NCI-H1930 (cell line): ENCODE measurements around the gene SUZ12.
"Not testable (repeated sequence)": the region's sequence is repeated elsewhere in the genome, so short reads cannot be mapped to it uniquely, and the experiment has no call there.

Source experiments
- DNase-seq, 2 experiments: peaks; one replicate each; lab custom pipeline; 2025; lab: John Stamatoyannopoulos, UW

Gene SUZ12

DNA sequence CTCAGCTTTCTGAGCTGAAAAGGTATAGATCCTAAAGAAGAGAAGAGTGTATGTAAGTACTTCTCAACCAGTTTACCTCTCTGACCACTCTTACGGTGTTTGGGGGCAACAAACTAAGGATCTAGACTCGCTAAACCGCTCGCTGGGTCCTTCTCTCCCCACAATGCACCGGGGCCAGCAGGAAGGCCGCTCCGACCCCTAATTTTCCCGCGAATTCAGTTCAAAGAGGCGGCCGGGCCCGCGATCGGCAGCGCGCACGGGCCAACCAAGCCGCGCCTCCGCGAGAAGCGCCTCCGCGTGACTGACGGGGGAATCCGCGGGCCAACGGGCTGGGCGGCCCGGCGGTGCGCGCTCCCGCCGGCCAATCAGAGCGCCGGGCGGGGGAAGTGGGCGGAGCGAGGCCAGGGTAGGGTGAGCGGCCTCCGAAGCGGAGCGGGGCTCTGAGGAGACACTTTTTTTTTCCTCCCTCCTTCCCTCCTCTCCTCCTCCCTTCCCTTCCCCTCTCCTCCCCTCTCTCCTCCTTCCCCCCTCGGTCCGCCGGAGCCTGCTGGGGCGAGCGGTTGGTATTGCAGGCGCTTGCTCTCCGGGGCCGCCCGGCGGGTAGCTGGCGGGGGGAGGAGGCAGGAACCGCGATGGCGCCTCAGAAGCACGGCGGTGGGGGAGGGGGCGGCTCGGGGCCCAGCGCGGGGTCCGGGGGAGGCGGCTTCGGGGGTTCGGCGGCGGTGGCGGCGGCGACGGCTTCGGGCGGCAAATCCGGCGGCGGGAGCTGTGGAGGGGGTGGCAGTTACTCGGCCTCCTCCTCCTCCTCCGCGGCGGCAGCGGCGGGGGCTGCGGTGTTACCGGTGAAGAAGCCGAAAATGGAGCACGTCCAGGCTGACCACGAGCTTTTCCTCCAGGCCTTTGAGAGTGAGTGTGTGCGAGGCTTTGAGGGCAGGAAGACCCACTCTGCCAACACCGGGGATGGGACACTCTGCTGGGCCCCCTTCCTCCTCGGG is at the start of gene SUZ12:
Gene SUZ12, plus strand, starts transcription at position 393 of the 995 bp plus-strand sequence. Its CDS starts 240 bp downstream, at position 633.
- DNase-seq = peak; percentile 69 to 83

DNA sequence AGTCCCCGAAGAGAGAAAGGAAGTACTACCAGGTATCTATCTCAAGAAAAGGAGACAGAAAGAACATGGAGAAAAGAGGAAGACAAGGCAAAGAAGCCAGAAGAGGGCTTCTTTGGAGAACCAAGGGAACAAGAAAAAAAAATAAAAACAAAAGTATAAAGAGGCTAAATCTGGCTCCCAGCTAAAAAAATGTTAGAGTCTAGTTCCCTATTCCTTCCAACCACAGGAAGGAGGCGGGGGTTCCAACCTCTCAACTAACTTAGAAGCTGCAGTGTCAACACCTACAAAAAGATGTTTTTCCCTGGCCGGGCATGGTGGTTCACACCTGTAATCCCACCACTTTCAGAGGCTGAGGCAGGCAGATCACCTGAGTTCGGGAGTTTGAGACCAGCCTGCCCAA is 48.7 kb upstream of the SUZ12 start:
- DNase-seq = no peak

GRCh38 chr17:31900877-31901276 is 35.9 kb upstream of the SUZ12 start:
- DNase-seq = no peak

DNA sequence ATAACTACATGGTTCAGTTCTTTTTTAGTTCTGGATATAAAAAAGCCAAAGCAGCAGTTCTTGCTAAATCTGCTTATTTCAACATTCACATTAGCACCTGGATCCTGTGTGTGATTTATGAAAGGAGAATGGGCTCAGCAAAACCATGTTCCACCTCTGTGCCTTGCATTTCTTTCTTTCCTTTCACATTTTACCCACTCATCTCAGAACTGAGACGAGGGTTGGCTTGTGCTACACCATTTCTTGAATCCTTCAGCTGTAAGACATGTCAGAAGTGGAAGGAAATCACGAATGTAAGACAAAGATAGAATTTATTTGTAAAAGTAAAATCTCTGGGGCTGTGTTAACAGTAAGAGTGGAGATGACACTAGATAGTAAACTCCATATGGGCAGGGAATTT is 34.1 kb upstream of the SUZ12 start:
- DNase-seq = no peak

- no peak for DNase-seq
These were observed 33.4 kb upstream of the SUZ12 start for GRCh38 chr17:31903401-31903800.

GRCh38 chr17:31907342-31907962 is 29.4 kb upstream of the SUZ12 start:
- DNase-seq = no peak

DNA sequence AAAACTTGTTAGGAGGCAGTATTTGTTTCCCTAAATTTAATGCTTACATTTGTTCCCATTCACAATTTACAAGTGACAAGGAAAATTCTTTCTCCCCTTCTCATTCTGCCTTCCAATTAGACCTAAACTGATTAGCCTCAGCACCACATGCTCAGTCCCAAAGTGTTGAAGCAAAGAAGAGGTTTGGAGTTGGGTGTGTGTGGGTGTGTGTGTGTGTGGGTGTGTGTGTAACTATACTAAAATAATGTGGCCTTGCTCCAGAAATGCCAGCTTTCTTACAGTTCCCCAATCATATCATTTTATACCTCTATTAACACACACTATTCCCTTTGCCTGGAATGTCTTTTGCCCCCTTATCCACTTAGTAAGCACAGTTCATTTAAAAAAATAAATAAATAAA is 28.4 kb upstream of the SUZ12 start:
- no peak for DNase-seq

DNA sequence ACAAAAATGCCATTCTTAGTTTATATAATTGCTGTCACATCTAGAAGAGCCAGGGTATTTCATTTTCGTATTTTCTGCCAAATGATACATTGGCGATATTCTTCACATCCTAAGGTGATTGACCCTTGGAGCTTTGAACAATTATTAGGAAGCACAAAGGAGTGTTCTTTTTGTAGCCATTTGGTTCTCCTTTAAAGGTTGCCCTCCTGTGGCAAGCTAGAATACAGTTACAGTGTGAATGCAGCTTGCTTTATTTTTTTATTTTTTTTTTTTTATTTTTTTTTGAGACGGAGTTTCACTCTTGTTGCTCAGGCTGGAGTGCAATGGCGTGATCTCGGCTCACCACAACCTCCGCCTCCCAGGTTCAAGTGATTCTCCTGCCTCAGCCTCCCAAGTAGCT is 24.1 kb upstream of the SUZ12 start:
- DNase-seq = not testable (repeated sequence)

- DNase-seq = no peak
These were observed 21.2 kb upstream of the SUZ12 start for GRCh38 chr17:31915456-31916100.

DNA sequence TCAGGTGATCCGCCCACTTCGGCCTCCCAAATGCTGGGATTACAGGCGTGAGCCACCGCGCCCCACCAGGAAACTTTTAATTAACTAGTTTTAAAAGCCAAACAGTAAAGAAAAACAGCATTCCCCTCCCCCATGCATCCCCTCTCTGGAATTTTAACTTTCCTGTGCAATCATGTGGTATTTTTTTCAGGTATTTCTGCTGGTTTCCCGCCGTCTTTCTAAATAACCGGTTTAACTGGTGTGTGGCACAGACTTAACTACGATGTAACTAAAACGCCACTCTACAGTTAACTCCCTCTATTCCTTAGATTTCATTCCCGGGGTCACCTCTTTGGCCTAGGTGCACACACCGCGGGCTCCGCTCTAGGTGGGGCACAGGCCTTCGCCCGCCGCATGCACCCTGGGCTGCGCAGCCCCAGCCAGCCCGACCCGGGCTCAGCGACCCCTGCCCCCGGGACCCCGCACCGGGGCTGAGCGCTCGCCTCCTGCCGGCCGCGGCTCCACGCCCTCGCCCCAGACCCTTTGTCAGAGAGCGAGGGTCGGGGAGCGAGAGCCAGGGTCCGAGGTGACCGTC is 20.2 kb upstream of the SUZ12 start:
- DNase-seq = no peak

- no peak for DNase-seq
These were observed 19.7 kb upstream of the SUZ12 start for GRCh38 chr17:31917065-31917529.

DNA sequence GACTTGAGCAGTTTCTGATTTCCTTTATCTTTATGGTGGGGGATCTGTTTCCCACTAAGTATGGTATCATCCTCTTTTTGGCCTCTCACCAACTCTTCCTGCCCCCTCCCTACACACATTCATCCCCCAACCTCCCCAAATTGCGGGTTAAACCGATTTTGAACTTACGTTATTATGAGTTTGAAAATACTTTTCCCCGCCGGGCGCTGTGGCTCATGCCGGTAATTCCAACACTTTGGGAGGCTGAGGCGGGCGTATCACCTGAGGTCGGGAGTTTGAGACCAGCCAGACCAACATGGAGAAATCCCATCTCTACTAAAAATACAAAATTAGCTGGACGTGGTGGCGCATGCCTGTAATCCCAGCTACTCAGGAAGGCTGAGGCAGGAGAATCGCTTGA is 19.1 kb upstream of the SUZ12 start:
- not testable (repeated sequence) for DNase-seq

DNA sequence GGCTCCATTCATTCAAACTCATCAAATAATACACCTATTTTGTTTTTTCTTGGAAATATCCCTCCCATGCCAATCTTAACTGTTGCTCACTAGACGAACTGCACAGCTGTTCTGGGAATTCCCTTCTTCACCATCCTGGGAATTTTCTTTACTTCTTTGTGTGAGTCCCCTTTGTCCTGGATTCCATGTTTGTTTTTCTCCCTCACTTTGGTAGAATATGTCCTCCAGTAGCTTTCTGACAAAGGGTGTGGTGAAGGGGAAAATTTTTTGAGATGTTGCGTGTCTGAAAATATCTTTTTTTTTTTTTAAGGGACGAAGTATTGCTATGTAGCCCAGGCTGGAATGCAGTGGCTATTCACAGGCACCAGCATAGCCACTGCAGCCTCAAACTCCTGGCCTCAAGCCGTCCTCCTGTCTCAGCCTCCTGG is 18.1 kb upstream of the SUZ12 start:
- DNase-seq = no peak

GRCh38 chr17:31919802-31920525 is 16.8 kb upstream of the SUZ12 start:
- DNase-seq = no peak

DNA sequence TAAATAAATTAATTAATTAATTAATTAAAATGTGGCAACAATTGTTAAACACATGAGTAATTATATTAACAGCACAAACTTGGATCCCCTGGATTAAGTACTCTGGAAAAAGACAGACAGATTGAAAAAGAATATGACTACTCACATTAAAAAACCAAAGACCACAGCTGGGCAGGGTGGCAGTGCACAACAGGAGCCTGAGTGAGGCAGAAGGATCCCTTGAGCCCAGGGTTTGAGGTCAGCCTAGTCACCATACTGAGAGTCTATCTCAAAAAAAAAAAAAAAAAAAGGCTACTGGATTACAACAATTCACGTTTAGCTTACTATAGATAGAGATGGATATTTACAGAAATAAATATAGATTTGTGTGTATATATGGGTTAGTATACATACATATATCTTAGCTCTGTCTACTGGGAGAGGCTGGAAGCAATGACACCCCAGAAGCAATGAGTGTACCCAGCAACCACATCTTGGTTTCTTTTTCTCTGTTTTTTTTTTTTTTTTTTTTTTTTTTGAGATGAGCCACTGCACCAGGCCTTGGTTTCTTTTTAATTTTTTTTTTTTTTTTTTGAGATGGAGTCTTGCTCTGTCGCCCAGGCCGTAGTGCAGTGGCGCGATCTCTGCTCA is 10.6 kb upstream of the SUZ12 start:
- DNase-seq = no peak

DNA sequence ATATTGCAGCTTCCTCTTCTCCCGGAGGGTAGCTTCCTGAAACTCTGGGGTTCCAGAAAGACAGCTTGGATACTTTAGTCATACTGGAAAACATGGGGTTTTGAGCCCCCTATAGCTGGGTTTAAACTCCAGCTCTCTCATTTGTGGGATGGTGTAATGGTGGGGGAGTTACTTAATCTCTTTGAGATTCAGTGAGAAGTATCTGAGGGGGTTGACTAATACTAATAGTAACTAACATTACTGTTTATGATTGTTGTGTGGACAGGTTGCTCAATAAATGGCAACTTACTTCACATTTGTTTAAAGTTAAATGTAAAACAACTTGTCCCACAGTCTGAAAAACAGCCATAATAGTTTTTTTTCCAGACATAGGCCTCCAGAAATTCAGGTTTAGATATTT is 5.1 kb upstream of the SUZ12 start:
- no peak for DNase-seq

DNA sequence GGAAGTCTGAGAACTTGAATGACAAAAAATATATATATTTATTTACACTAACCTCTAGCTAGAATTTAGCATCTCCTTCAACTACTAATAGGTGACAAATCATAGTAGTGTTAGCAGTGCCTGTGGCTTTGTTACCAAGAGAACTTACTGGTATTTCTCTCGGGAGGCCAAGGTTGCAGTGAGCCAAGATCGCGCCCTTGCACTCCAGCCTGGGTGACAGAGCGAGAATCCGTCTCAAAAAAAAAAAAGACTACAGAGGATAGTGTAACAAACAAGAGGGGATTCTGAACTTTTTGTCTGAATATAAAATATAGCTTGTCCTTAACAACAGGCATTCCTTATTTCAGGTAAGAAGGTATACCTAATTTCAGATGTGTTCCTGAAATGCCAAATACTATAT is 1.3 kb upstream of the SUZ12 start:
- DNase-seq = no peak

GRCh38 chr17:31937926-31938641 is 1.3 kb downstream of the SUZ12 start:
- not testable (repeated sequence) for DNase-seq

- DNase-seq = not testable (repeated sequence)
These were observed 5.1 kb downstream of the SUZ12 start for GRCh38 chr17:31941916-31942315.

DNA sequence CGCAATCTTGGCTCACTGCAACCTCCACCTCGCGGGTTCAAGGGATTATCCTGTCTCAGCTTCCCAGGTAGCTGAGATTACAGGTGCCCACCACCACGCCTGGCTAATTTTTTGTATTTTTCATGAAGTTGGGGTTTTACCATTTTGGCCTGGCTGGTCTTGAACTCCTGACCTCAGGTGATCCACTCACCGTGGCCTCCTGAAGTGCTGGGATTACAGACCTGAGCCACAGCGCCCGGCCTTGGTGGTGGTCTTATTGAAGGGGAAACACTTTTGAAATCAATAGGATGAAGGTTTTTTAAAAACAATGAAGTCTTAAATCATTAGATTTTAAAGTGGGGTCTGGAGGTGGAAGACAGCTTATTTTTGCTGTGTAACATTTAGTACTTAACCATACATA is 5.6 kb downstream of the SUZ12 start:
- DNase-seq = not testable (repeated sequence)
